A549 (cell line): ENCODE results near the gene SYNPO2. TPM values are rescaled to one million over a fixed set of nuclear protein-coding genes. Genes with fewer than 3 reads are reported as not detected.

Experiments
- ATAC-seq, 2 experiments: fragments of 200-7000 bp in 1 of 2; fragments of >200 bp in 1 of 2; cut with Nextera tagmentation in 1 of 2; cut with Tn5 transposase in 1 of 2; 3 replicates each; pipeline versions ENCODE4 v1.8.0 to v1.9.1; 2018 to 2020; ENCODE audit warnings: mild to moderate bottlenecking in 1 of 2, moderate library complexity in 1 of 2
- CTCF ChIA-PET: fragments of 300-600 bp; sonication (Branson Sonifier 250); formaldehyde crosslinking; extraction: SDS; loops from one replicate; lab custom pipeline; 2021; ENCODE audit warnings: antibody characterized with exemption, inconsistent platforms; lab: Yijun Ruan, JAX
- POLR2A ChIA-PET: fragments of 350-600 bp; formaldehyde crosslinking; extraction: SDS; loops from one replicate; lab custom pipeline; 2021; ENCODE audit warnings: antibody characterized with exemption, inconsistent platforms; lab: Yijun Ruan, JAX
- DNase-seq, 2 experiments: peaks; one replicate each; pipeline versions ENCODE4 v3.0.0 to v3.0.0-alpha.2; 2011 to 2016; ENCODE audit warnings: low read depth in 1 of 2, low spot score in 1 of 2
- FAIRE-seq: peaks from 2 replicates; lab custom pipeline; 2011; peaks lifted over from hg19 to GRCh38; lab: Jason Lieb, UNC
- H3K27ac ChIP-seq, 2 experiments: fragments of >200 bp; sonication (Bioruptor Twin); formaldehyde crosslinking; 3 replicates each; pipeline ENCODE4 v1.5.1; 2016 to 2017
- H3K4me1 ChIP-seq: fragments of >200 bp; sonication (Bioruptor Twin); formaldehyde crosslinking; 3 replicates; pipeline ENCODE4 v1.6.1; 2016
- H3K4me2 ChIP-seq: fragments of >200 bp; sonication (Bioruptor Twin); formaldehyde crosslinking; 3 replicates; pipeline ENCODE4 v1.6.1; 2016
- H3K4me3 ChIP-seq: fragments of >200 bp; sonication (Bioruptor Twin); formaldehyde crosslinking; 3 replicates; pipeline ENCODE4 v1.5.1; 2016
- H3K9me3 ChIP-seq: fragments of >200 bp; sonication (Bioruptor Twin); formaldehyde crosslinking; 3 replicates; pipeline ENCODE4 v1.6.1; 2016
- CBX2 ChIP-seq: fragments of 200-600 bp; sonication (generic); IDR thresholded peaks from 2 replicates; pipeline ENCODE4 v1.6.1; 2016; ENCODE audit warnings: low read depth, mild to moderate bottlenecking, borderline replicate concordance
- CHD4 ChIP-seq: fragments of 200-600 bp; sonication (generic); IDR thresholded peaks from 2 replicates; pipeline ENCODE4 v1.6.1; 2016; ENCODE audit warnings: antibody characterized with exemption, mild to moderate bottlenecking, borderline replicate concordance
- EHMT2 ChIP-seq: fragments of 200-600 bp; sonication (generic); IDR thresholded peaks from 2 replicates; pipeline ENCODE4 v1.6.1; 2016; ENCODE audit warnings: antibody characterized with exemption, low read depth, mild to moderate bottlenecking, moderate library complexity
- FOSL2 ChIP-seq, 2 experiments: fragments of 450-650 bp in 1 of 2; fragments of >200 bp in 1 of 2; sonication (Bioruptor Twin) in 1 of 2; formaldehyde crosslinking; IDR thresholded peaks; 2 replicates each; pipeline versions ENCODE4 v1.5.0 to v1.6.1; 2016 to 2020; ENCODE audit warnings: mild to moderate bottlenecking in 1 of 2, moderate library complexity in 1 of 2
- GATA3 ChIP-seq: IDR thresholded peaks from 2 replicates; pipeline ENCODE4 v1.6.1; 2012; ENCODE audit warnings: borderline replicate concordance
- JUNB ChIP-seq: fragments of >200 bp; sonication (Bioruptor Twin); formaldehyde crosslinking; IDR thresholded peaks from 2 replicates; pipeline ENCODE4 v1.6.1; 2016
- MAZ ChIP-seq: fragments of 150-350 bp; IDR thresholded peaks from 2 replicates; pipeline ENCODE4 v1.6.1; 2014; ENCODE audit warnings: antibody characterized with exemption, low read depth, low read length, borderline replicate concordance
- POLR2A ChIP-seq: IDR thresholded peaks from 2 replicates; pipeline ENCODE4 v1.6.1; 2012; ENCODE audit warnings: mild to moderate bottlenecking, low read length
- RARB ChIP-seq: fragments of 250-450 bp; sonication (Bioruptor Pico); IDR thresholded peaks from 2 replicates; pipeline ENCODE4 v1.8.0; 2021; ENCODE audit warnings: mild to moderate bottlenecking, moderate library complexity
- REST ChIP-seq: fragments of 200-600 bp; sonication (generic); IDR thresholded peaks from 2 replicates; pipeline ENCODE4 v1.6.1; 2016; ENCODE audit warnings: antibody characterized with exemption, mild to moderate bottlenecking, moderate library complexity
- SMC3 ChIP-seq: fragments of >200 bp; sonication (Bioruptor Twin); formaldehyde crosslinking; IDR thresholded peaks from 3 replicates; pipeline ENCODE4 v1.6.1; 2018; ENCODE audit warnings: inconsistent platforms
- TFCP2L1 ChIP-seq: fragments of 250-450 bp; sonication (Bioruptor Pico); IDR thresholded peaks from 2 replicates; pipeline ENCODE4 v1.5.0; 2021; ENCODE audit warnings: mild to moderate bottlenecking
- USF2 ChIP-seq: fragments of 450-650 bp; IDR thresholded peaks from 2 replicates; pipeline ENCODE4 v1.6.1; 2014; ENCODE audit warnings: antibody characterized with exemption
- ZC3H11A ChIP-seq: fragments of 450-650 bp; IDR thresholded peaks from 2 replicates; pipeline ENCODE4 v1.6.1; 2014; ENCODE audit warnings: antibody characterized with exemption, mild to moderate bottlenecking
- ZSCAN20 ChIP-seq: fragments of 250-450 bp; sonication (Bioruptor Pico); IDR thresholded peaks from 2 replicates; pipeline ENCODE4 v1.8.0; 2022; ENCODE audit warnings: mild to moderate bottlenecking, moderate library complexity
- WGBS: methylation state at CpG from one replicate; pipeline ENCODE4 v1.1.6; 2017; ENCODE audit errors: missing lambda C conversion rate; 5-methylcytosine and 5-hydroxymethylcytosine counted together
- polyA plus RNA-seq, 4 experiments: library from polyadenylated mRNA; depleted of rRNA in 3 of 4; stranded (reverse); fragments of >200 nt; fragmentation: RNase III in 1 of 4; extraction: RNeasy Plus Mini Kit Qiagen cat#74134 plus additional on column Dnase treatment in 1 of 4; gene quantifications; 2 replicates in 3 of 4; 3 replicates in 1 of 4; pipeline ENCODE4 v1.2.3, GENCODE V29; 2011 to 2017
- TF ChIP-seq, protein P1 (sequence below): IDR thresholded peaks from 2 replicates; pipeline ENCODE4 v1.6.1; 2012
- TF ChIP-seq, protein P2 (sequence below): fragments of 150-350 bp; IDR thresholded peaks from 2 replicates; pipeline ENCODE4 v1.6.1; 2014; ENCODE audit warnings: low read depth, mild to moderate bottlenecking, low read length

The SYNPO2 gene
- polyA plus RNA-seq, 2 of the 4 experiments (the other 2 are of a cell fraction) = 2.5 to 8.8 TPM

GRCh38 chr4:118930255-118930654, 41.6 kb downstream of the SYNPO2 start:
- H3K4me1 ChIP-seq = no peaks in the 10 kb centered on the region
- no peaks in the 10 kb centered on the region for H3K9me3 ChIP-seq
- H3K4me3 ChIP-seq = no peak overlapping the region
- no peak for TF ChIP-seq CBX2
- 33% methylated on average over 1 of the region's 1 CpG for WGBS
- no peak overlapping the region for H3K4me2 ChIP-seq
- ChIA-PET POLR2A (no interaction called here), CTCF (no interaction called here)
- no peak overlapping the region for H3K27ac ChIP-seq
- ATAC-seq = no peak
- no peak for DNase-seq
- no peak for FAIRE-seq

GRCh38 chr4:118931786-118932185, 43.1 kb downstream of the SYNPO2 start:
- no peak for TF ChIP-seq RARB (CRISPR knock-in tag)
- no peak for TF ChIP-seq REST
- no peak for TF ChIP-seq POLR2A
- TF ChIP-seq USF2 = no peak
- Histone ChIP-seq H3K4me3 (no peak overlapping the region), H3K27ac (no peak overlapping the region), H3K9me3 (no peaks in the 10 kb centered on the region), H3K4me1 (no peaks in the 10 kb centered on the region), H3K4me2 (no peak overlapping the region)
- POLR2A ChIA-PET = no interaction called here
- no peak for FAIRE-seq
- no peak for ATAC-seq
- DNase-seq = no peak
- CTCF ChIA-PET = interaction anchor here (1.1 kb wide), 1 partner anchor 10 kb away, joined by 3 read pairs; no protein-coding TSS in a partner anchor
- WGBS = 80% methylated on average over 2 of the region's 2 CpGs

DNA sequence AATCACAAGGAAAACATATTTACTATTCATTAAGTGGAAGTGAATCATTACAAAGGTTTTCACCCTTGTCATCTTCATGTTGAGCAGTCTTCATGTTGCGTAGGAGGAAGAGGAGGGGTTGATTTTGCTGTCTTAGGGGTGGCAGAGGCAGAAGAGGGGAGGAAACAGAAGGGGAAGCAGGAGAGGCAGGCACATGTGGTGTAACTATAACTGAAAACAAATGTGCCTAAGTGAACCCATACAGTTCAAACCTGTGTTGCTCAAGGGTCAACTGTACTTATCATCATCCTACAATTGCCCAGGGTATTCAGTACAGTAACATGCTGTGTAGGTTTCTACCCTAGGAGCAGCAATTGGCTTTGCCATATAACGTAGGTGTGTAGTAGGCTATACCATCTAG, 47.2 kb downstream of the SYNPO2 start:
- FAIRE-seq (no peak), DNase-seq (no peak), ATAC-seq (no peak)
- Histone ChIP-seq H3K4me1 (no peaks in the 10 kb centered on the region), H3K27ac (no peak overlapping the region), H3K9me3 (no peaks in the 10 kb centered on the region), H3K4me3 (no peak overlapping the region), H3K4me2 (no peak overlapping the region)
- WGBS = 40% methylated on average over 2 of the region's 2 CpGs
- ChIA-PET POLR2A (no interaction called here), CTCF (no interaction called here)
- TF ChIP-seq, protein P1, sequence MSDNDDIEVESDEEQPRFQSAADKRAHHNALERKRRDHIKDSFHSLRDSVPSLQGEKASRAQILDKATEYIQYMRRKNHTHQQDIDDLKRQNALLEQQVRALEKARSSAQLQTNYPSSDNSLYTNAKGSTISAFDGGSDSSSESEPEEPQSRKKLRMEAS = no peak
- TF ChIP-seq FOSL2 (IDR thresholded peaks at IDR 0.05) (no peak), FOSL2 (CRISPR knock-in tag; IDR thresholded peaks at IDR 0.05) (no peak), TFCP2L1 (CRISPR knock-in tag) (no peak), USF2 (no peak), EHMT2 (no peak), JUNB (no peak), CHD4 (no peak), ZC3H11A (no peak), SMC3 (no peak), GATA3 (no peak), MAZ (no peak), ZSCAN20 (CRISPR knock-in tag) (no peak)
- TF ChIP-seq, protein P2, sequence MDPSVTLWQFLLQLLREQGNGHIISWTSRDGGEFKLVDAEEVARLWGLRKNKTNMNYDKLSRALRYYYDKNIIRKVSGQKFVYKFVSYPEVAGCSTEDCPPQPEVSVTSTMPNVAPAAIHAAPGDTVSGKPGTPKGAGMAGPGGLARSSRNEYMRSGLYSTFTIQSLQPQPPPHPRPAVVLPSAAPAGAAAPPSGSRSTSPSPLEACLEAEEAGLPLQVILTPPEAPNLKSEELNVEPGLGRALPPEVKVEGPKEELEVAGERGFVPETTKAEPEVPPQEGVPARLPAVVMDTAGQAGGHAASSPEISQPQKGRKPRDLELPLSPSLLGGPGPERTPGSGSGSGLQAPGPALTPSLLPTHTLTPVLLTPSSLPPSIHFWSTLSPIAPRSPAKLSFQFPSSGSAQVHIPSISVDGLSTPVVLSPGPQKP = no peak
